HG03460 (cell line): ENCODE measurements around the gene G6PC1.
"Not testable (repeated sequence)": the region's sequence is repeated elsewhere in the genome, so short reads cannot be mapped to it uniquely, and the experiment has no call there.

ENCODE experiments used
- ATAC-seq: cut with Tn5 transposase; IDR thresholded peaks from one replicate; pipeline ENCODE4 v1.9.1; 2021; ENCODE audit not compliant: unreplicated experiment

G6PC1 gene

DNA sequence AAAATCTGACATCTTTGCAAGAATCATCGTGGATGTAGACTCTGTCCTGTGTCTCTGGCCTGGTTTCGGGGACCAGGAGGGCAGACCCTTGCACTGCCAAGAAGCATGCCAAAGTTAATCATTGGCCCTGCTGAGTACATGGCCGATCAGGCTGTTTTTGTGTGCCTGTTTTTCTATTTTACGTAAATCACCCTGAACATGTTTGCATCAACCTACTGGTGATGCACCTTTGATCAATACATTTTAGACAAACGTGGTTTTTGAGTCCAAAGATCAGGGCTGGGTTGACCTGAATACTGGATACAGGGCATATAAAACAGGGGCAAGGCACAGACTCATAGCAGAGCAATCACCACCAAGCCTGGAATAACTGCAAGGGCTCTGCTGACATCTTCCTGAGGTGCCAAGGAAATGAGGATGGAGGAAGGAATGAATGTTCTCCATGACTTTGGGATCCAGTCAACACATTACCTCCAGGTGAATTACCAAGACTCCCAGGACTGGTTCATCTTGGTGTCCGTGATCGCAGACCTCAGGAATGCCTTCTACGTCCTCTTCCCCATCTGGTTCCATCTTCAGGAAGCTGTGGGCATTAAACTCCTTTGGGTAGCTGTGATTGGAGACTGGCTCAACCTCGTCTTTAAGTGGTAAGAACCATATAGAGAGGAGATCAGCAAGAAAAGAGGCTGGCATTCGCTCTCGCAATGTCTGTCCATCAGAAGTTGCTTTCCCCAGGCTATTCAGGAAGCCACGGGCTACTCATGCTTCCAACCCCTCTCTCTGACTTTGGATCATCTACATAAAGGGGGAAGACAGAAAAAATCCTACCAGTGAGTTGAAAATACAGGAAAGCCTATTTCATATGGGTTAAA lies at the start of gene G6PC1:
Gene G6PC1 (plus strand): TSS at position 340 of the 872 bp plus-strand sequence. CDS start 78 bp downstream, at position 418.
- ATAC-seq = no peak

DNA sequence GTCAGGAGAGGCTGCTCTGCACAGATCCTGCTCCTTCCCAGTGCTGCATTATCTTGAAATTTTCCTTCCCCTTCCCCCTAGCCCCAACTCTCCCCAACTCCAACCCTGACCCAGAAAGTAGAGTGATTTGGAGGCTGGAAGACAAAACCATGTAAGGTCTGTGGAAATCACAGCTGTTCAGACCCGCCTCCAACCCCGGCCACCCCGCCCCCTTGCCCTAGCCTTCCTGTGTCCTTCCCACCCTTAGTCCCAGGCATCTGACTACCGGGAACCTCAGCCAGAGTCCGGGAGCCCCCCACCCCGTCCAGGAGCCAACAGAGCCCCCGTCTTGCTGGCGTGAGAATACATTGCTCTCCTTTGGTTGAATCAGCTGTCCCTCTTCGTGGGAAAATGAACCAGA lies 49.6 kb upstream of the G6PC1 start, which contains the start of gene AOC3:
Gene AOC3 (plus strand): TSS at position 246 of the 400 bp plus-strand sequence. CDS start 145 bp downstream, at position 391.
- no peak for ATAC-seq

DNA sequence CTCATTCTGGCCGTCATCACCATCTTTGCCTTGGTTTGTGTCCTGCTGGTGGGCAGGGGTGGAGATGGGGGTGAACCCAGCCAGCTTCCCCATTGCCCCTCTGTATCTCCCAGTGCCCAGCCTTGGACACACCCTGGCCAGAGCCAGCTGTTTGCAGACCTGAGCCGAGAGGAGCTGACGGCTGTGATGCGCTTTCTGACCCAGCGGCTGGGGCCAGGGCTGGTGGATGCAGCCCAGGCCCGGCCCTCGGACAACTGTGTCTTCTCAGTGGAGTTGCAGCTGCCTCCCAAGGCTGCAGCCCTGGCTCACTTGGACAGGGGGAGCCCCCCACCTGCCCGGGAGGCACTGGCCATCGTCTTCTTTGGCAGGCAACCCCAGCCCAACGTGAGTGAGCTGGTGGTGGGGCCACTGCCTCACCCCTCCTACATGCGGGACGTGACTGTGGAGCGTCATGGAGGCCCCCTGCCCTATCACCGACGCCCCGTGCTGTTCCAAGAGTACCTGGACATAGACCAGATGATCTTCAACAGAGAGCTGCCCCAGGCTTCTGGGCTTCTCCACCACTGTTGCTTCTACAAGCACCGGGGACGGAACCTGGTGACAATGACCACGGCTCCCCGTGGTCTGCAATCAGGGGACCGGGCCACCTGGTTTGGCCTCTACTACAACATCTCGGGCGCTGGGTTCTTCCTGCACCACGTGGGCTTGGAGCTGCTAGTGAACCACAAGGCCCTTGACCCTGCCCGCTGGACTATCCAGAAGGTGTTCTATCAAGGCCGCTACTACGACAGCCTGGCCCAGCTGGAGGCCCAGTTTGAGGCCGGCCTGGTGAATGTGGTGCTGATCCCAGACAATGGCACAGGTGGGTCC lies 49.0 kb upstream of the G6PC1 start:
- not testable (repeated sequence) for ATAC-seq

DNA sequence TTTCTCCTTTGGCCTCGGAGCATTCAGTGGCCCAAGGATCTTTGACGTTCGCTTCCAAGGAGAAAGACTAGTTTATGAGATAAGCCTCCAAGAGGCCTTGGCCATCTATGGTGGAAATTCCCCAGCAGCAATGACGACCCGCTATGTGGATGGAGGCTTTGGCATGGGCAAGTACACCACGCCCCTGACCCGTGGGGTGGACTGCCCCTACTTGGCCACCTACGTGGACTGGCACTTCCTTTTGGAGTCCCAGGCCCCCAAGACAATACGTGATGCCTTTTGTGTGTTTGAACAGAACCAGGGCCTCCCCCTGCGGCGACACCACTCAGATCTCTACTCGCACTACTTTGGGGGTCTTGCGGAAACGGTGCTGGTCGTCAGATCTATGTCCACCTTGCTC lies 48.2 kb upstream of the G6PC1 start:
- no peak for ATAC-seq

DNA sequence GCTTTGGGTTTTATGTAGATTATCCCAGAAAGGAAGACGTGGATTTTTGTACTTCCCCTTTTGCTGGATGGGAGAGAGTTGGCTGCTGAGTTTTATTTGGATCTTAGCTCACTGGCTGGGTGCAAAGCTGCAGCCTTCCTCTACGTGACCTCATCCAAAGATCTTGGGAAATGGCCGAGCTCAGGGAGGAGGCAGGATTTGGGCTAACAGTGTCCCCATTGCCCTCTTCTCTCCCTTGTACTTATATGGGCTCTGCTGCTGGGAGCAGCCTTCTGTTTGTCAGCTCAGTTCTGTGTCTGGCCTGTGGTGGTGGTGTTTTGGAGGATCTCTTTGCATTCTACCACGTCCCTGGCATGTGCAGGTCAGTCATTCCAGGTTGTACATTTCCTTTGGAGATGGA lies 47.6 kb upstream of the G6PC1 start:
- no peak for ATAC-seq

DNA sequence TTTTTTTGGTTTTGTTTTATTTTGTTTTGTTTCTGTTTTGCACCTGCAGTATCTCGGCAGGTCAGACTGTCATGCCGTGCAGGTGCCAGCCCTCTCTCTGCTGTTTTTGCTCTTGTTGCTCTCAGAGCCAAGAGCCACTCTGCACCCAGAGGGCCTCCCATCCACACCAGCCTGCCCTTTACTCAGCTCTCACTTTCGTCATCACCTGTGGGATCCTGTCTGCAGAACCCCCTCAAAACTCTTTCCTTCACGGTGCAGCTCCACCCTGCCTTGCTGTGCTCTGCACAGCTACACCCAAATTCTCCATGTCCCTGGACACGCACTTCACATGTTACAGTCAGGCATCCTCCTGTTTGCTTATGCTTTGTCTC lies 47.0 kb upstream of the G6PC1 start:
- no peak for ATAC-seq

DNA sequence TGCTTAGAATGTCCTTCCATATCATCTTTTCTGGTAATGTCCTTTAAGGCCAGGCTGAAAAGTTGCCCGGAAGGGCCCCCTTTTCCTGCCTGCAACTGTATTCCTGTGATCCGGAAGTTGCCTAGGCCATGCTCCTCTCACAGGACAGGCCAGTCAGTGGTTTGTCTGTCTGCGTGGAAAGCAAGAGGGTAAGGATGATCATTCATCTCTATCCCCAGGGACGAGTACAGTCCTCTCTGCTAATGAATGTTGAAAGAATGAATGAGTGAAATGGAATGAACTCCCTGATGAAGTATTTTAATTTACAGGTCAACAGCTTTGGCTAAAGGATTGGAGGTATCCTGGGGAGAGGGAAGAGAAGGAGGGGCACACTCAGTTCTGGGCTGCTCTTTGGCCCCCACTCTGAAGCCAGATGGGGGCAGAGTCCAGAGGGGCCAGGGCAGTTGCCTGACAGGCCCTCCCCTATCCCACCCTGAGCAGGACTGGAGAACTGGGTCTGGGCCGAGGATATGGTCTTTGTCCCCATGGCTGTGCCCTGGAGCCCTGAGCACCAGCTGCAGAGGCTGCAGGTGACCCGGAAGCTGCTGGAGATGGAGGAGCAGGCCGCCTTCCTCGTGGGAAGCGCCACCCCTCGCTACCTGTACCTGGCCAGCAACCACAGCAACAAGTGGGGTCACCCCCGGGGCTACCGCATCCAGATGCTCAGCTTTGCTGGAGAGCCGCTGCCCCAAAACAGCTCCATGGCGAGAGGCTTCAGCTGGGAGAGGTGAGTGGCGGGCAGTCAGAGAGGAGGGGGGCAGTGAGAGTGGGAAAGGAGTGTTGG lies 46.4 kb upstream of the G6PC1 start:
- ATAC-seq = no peak

DNA sequence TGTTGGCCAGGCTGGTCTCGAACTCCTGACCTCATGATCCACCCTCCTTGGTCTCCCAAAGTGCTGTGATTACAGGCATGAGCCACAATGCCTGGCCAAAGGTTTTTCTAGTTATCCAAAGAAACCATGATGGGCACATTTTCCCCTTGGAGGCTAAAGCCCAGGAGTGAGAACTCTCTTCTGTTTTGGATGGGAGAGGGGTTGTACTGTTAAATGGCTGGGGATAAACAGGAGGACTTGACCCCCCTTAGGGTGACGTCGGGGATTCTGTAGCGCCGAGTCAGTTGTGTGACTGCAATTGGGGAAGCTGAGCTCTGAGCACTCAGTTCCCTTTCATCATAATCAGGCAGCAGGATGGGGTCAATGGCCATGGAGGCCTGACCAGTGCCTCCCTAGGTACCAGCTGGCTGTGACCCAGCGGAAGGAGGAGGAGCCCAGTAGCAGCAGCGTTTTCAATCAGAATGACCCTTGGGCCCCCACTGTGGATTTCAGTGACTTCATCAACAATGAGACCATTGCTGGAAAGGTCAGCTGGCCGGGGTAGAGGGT lies 45.5 kb upstream of the G6PC1 start:
- ATAC-seq = no peak

DNA sequence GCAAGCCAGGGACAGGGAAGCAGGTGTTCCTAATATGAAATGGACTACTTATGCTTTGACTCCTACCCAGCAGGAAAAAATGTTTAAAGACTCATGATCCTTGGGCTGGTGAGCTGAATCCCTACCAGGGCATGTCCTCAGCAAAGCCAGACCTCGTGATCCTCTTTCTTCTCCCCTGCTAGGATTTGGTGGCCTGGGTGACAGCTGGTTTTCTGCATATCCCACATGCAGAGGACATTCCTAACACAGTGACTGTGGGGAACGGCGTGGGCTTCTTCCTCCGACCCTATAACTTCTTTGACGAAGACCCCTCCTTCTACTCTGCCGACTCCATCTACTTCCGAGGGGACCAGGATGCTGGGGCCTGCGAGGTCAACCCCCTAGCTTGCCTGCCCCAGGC lies 44.5 kb upstream of the G6PC1 start:
- not testable (repeated sequence) for ATAC-seq

DNA sequence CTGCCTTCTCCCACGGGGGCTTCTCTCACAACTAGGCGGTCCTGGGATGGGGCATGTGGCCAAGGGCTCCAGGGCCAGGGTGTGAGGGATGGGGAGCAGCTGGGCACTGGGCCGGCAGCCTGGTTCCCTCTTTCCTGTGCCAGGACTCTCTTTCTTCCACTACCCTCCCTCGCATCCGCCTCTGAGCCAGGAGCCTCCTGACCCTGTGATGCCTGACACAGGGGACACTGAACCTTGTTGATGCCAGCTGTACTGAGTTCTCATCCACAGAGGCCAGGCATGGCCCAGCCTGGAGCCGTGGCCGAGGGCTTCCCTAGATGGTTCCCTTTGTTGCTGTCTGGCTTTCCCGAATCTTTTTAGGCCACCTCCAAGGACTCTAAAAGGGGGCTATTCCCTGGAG lies 44.1 kb upstream of the G6PC1 start:
- not testable (repeated sequence) for ATAC-seq

DNA sequence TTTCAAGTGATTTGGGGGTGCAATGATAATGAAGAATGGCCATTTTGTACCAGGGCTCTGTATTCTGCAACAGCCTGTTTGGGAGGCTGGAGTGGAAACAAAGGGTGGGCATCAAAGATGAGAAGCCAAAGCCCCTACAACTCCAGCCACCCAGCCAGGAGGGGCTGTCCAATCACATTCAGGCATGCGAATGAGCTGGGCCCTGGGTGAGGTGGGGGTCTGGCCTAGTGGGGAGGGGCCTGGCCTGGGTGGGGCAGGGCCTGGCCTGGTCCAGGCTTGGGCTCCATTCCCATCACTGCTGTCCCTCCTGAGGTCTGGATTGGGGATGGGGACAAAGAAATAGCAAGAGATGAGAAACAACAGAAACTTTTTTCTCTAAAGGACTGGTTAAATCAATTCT lies 43.2 kb upstream of the G6PC1 start:
- no peak for ATAC-seq

DNA sequence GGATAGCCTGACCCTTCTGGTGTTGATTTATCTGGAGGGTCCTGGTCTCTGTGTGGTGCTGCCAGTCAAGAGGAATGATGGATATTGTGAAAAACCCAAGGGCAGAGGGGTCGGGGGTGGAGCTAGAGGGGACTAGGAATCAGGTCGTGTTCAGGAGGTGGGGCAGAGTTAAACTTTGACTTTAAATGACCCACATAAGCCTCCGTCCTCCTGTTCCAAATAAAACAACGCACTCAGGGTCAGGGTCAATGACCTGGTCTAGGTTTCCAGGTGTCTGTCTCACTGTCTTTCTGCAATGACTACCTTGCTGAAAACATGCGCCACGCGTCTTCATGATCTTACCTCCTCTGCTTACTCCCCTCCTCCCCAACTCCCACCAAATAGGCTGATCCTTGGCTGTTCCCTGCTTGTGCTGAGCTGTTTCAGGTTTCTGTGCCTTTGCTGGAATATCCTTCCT lies 34.9 kb upstream of the G6PC1 start:
- no peak for ATAC-seq

DNA sequence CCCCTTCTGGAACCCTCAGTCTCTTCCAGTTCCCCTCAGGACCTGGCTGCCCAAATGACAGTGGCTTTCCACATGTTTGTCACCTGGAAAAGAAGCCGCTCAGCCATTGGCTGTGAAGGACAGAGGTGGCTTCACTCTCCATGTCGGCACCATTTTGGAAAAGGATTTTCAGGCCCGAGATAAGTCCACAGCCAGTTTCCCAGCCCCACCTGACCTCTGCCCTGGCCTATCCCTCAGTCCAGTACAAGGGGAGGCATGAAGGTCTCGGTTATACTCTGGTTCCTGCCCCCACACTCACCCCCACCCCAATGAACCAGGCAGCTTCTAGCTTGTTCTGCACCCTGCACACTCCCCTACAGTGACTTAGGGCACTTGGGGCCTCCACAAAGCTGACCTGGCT lies 34.4 kb upstream of the G6PC1 start:
- ATAC-seq = no peak

DNA sequence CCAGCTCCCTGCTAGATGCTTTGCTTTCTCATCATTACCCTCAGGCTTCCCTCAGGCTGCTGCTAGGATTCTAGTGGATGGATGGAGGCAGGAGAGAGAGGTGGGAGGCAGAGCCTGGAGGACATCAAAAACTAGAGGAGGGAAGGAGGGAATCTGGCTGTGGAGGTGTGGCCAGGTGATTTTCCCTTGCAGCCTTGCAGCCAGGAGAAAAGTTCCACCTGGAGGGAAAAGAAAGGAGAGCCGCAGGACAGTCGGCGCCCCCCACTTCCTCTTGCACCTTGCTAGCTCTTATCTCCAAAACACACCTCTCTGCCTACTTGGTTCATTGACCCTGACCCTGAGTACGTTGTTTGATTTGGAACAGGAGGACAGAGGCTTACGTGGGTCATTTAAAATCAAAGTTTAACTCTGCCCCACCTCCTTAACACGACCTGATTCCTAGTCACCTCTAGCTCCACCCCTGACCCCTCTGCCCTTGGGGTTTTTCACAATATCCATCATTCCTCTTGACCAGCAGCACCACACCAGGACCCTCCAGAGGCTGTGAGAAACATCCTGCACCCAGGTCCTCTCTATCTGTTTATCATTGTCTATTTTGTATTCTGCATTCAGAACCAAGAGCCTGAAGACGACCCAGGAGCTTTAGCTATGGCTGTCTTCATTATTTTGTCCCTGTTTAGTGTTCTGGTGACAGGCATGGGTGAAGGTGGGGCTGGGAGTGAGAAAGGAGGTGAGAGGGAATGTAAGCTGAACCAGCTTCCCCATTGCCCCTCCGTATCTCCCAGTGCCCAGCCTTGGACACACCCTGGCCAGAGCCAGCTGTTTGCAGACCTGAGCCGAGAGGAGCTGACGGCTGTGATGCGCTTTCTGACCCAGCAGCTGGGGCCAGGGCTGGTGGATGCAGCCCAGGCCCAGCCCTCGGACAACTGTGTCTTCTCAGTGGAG lies 33.7 kb upstream of the G6PC1 start:
- no peak for ATAC-seq

DNA sequence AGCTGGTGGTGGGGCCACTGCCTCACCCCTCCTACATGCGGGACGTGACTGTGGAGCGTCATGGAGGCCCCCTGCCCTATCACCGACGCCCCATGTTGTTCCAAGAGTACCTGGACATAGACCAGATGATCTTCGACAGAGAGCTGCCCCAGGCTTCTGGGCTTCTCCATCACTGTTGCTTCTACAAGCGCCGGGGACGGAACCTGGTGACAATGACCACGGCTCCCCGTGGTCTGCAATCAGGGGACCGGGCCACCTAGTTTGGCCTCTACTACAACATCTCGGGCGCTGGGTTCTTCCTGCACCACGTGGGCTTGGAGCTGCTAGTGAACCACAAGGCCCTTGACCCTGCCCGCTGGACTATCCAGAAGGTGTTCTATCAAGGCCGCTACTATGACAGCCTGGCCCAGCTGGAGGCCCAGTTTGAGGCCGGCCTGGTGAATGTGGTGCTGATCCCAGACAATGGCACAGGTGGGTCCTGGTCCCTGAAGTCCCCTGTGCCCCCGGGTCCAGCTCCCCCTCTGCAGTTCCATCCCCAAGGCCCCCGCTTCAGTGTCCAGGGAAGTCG lies 32.8 kb upstream of the G6PC1 start:
- ATAC-seq = not testable (repeated sequence)

DNA sequence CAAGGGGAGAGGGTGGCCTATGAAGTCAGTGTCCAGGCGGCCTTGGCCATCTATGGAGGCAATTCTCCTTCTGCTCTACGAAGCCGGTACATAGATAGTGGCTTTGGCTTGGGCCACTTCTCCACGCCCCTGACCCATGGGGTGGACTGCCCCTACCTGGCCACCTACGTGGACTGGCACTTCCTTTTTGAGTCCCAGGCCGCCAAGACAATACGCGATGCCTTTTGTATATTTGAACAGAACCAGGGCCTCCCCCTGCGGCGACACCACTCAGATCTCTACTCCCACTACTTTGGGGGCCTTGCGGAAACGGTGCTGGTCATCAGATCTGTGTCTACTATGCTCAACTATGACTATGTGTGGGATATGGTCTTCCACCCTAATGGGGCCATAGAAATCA lies 32.3 kb upstream of the G6PC1 start:
- no peak for ATAC-seq

DNA sequence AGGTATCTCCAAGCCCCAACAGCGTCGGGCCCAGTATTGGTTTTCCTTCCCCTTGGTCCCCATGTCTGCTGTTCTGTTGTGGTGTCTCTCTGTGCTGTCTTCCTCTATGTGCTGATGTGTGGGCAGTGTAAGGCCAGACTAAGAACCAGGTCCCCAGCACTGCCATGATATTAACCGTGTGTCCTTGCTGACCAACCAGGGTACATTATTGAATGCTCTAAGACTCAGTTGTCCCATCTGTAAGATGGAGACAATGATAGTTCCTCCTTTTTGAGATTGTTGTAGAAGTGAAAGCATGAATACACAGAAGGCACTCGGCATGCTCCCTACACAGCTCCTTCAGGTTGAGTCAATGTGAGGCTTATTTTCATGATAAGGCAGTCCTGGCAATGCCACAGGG lies 29.0 kb upstream of the G6PC1 start:
- no peak for ATAC-seq

DNA sequence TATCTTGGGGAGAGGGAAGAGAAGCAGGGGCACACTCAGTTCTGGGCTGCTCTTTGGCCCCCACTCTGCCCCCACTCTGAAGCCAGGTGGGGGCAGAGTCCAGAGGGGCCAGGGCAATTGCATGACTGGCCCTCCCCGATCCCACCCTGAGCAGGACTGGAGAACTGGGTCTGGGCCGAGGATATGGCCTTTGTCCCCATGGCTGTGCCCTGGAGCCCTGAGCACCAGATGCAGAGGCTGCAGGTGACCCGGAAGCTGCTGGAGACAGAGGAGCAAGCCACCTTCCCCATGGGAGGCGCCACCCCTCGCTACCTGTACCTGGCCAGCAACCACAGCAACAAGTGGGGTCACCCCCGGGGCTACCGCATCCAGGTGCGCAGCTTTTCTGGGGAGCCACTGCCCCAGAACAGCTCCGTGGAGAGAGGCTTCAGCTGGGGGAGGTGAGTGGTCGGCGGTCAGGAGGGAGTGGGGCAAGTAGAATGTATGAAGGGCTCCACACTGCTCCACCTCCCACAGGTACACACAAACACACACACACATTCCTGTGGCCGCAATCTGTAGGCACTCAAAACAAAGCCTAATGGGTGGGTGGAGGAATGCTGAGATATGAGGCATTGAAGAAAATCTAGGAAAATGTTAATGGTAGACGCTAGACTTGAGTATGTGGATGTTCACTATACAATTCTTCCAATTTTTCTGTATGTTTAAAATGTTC lies 28.2 kb upstream of the G6PC1 start:
- no peak for ATAC-seq

DNA sequence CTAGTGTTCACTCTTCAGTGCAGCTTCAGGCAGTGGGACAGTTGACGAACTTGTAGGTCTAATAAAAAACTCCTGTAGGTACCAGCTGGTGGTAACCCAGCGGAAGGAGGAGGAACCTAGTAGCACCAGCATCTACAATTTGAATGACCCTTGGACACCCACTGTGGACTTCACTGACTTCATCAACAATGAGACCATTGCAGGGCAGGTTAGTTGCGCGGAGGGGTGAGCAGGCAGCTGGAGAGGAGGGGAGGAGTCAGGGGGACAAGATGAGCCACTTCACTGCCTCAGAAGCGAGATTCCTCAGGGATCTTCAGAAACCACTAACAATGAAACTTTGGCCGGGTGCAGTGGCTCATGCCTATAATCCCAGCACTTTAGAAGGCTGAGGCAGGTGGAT lies 27.3 kb upstream of the G6PC1 start:
- ATAC-seq = no peak
